DOHH2 (cell line): Measurements from ENCODE around the gene LYPD5.

Experiments used
- H3F3A ChIP-seq: fragments of 200-600 bp; sonication (generic), shearing (Covaris generic); 2 replicates; pipeline ENCODE4 v1.6.0; 2016; ENCODE audit warnings: antibody characterized with exemption, mild to moderate bottlenecking; ENCODE audit not compliant: control insufficient read depth, insufficient read depth
- H3K27ac ChIP-seq: fragments of 200-600 bp; sonication (generic); 2 replicates; pipeline ENCODE4 v1.5.1; 2014; ENCODE audit warnings: low read depth, mild to moderate bottlenecking, low read length, moderate library complexity
- H3K27me3 ChIP-seq: fragments of 200-600 bp; sonication (generic); 2 replicates; pipeline ENCODE4 v1.6.1; 2014; ENCODE audit warnings: mild to moderate bottlenecking, low read length, mixed read lengths; ENCODE audit not compliant: control insufficient read depth
- H3K36me3 ChIP-seq: fragments of 200-600 bp; sonication (generic); 2 replicates; pipeline ENCODE4 v1.6.1; 2014; ENCODE audit warnings: mild to moderate bottlenecking, low read length, moderate library complexity, mixed read lengths; ENCODE audit not compliant: control insufficient read depth
- H3K4me1 ChIP-seq: fragments of 200-600 bp; sonication (generic); 2 replicates; pipeline ENCODE4 v1.6.1; 2014; ENCODE audit warnings: mild to moderate bottlenecking, low read length, mixed read lengths; ENCODE audit not compliant: control insufficient read depth
- H3K4me2 ChIP-seq: fragments of 200-600 bp; sonication (generic); 2 replicates; pipeline ENCODE4 v1.6.0; 2014; ENCODE audit warnings: mild to moderate bottlenecking, low read length, moderate library complexity
- H3K4me3 ChIP-seq: fragments of 200-600 bp; sonication (generic); 2 replicates; pipeline ENCODE4 v1.5.1; 2014; ENCODE audit warnings: mild to moderate bottlenecking, low read length, mixed read lengths
- H3K79me2 ChIP-seq: fragments of 200-600 bp; sonication (generic); 2 replicates; pipeline ENCODE4 v1.6.1; 2014; ENCODE audit warnings: mild to moderate bottlenecking, low read length, mixed read lengths; ENCODE audit not compliant: control insufficient read depth
- H3K9me2 ChIP-seq: fragments of 200-600 bp; sonication (generic); replicated peaks from 2 replicates; pipeline ENCODE4 v1.6.1; 2014; ENCODE audit warnings: mild to moderate bottlenecking, low read length, mixed read lengths; ENCODE audit not compliant: control insufficient read depth
- H3K9me3 ChIP-seq: fragments of 200-600 bp; sonication (generic); 2 replicates; pipeline ENCODE4 v1.6.1; 2014; ENCODE audit warnings: antibody characterized with exemption, low read length, mixed read lengths; ENCODE audit not compliant: control insufficient read depth, insufficient read depth
- H4K20me1 ChIP-seq: fragments of 200-600 bp; sonication (generic); 2 replicates; pipeline ENCODE4 v1.6.0; 2014; ENCODE audit warnings: low read depth, mild to moderate bottlenecking, antibody characterized with exemption, low read length, moderate library complexity; ENCODE audit not compliant: control insufficient read depth, insufficient read depth
- EZH2phosphoT487 ChIP-seq: fragments of 200-600 bp; sonication (generic); IDR thresholded peaks from 2 replicates; pipeline ENCODE4 v1.6.1; 2017; ENCODE audit warnings: borderline replicate concordance, mild to moderate bottlenecking, antibody characterized with exemption, low read length, moderate library complexity, mixed read lengths
- TF ChIP-seq, protein P1 (sequence below): fragments of 200-600 bp; sonication (generic); IDR thresholded peaks from one replicate; pipeline ENCODE4 v1.5.1; 2014; ENCODE audit warnings: antibody characterized with exemption, mild to moderate bottlenecking, low read depth, low read length; ENCODE audit not compliant: poor library complexity, severe bottlenecking

Gene LYPD5

DNA sequence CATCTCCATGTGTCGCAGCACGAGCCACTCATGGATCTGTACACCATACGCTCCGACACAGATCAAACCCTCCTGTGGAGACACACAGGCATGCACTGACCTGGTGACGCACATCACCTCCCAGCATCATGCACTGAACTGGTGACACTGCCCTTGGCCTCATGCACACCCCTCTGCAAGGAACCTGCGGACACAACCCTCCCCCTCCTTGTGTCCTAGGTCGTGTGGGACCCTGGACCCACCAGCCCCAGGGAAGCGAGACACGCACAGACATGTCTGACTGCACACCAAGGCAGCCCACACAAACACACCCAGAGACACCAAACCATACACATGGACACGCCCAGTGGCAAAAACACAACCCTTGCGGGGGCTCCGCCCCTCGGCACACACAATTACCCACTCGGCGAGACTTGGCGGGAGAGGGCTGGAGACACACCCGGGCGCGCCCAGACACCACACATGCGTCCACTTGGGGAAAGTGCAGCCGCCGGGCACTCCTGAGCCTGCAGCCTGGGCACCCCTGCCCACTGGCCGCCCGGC lies 19.5 kb downstream of the LYPD5 start:
- Histone ChIP-seq H3K27ac (peak overlapping the region; percentile 95), H3F3A (peaks cover 27% of the 10 kb centered on the region), H3K27me3 (no peaks in the 10 kb centered on the region), H4K20me1 (no peaks in the 10 kb centered on the region), H3K4me3 (peak overlapping the region; percentile 94), H3K9me3 (no peaks in the 10 kb centered on the region), H3K9me2 (no peaks in the 10 kb centered on the region), H3K4me2 (peak overlapping the region; percentile 90), H3K36me3 (peaks cover 10% of the 10 kb centered on the region), H3K79me2 (peaks cover 37% of the 10 kb centered on the region), H3K4me1 (peaks cover 70% of the 10 kb centered on the region)
- no peak for TF ChIP-seq EZH2phosphoT487
- TF ChIP-seq, protein P1, sequence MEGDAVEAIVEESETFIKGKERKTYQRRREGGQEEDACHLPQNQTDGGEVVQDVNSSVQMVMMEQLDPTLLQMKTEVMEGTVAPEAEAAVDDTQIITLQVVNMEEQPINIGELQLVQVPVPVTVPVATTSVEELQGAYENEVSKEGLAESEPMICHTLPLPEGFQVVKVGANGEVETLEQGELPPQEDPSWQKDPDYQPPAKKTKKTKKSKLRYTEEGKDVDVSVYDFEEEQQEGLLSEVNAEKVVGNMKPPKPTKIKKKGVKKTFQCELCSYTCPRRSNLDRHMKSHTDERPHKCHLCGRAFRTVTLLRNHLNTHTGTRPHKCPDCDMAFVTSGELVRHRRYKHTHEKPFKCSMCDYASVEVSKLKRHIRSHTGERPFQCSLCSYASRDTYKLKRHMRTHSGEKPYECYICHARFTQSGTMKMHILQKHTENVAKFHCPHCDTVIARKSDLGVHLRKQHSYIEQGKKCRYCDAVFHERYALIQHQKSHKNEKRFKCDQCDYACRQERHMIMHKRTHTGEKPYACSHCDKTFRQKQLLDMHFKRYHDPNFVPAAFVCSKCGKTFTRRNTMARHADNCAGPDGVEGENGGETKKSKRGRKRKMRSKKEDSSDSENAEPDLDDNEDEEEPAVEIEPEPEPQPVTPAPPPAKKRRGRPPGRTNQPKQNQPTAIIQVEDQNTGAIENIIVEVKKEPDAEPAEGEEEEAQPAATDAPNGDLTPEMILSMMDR = peak; percentile 10

DNA sequence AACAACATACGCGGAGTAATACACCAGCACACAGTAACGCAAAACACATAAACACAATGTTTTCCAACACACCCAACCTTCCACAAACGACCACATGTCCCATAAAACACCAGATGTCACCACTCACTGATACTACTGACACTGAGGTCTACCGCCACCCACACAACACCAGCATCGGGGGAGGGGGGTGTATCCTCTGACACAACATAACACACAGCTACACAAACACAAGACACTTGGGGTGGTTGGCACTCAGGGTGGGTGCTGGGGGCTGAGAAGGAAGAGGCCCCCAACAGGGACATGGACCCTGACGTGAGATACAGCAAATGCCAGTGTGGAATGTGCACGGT lies 20.0 kb downstream of the LYPD5 start:
- H3K4me2 ChIP-seq = peak overlapping the region; percentile 90
- no peak for TF ChIP-seq EZH2phosphoT487
- TF ChIP-seq, protein P1 = no peak
- H3K79me2 ChIP-seq = peaks cover 38% of the 10 kb centered on the region
- H4K20me1 ChIP-seq = no peaks in the 10 kb centered on the region
- peaks cover 32% of the 10 kb centered on the region for H3F3A ChIP-seq
- peaks cover 10% of the 10 kb centered on the region for H3K36me3 ChIP-seq
- no peaks in the 10 kb centered on the region for H3K9me3 ChIP-seq
- no peaks in the 10 kb centered on the region for H3K9me2 ChIP-seq
- H3K4me3 ChIP-seq = peak overlapping the region; percentile 94
- H3K4me1 ChIP-seq = peaks cover 74% of the 10 kb centered on the region
- peak overlapping the region; percentile 95 for H3K27ac ChIP-seq
- no peaks in the 10 kb centered on the region for H3K27me3 ChIP-seq

- Histone ChIP-seq H3K4me2 (peak overlapping the region; percentile 90), H3K27ac (peak overlapping the region; percentile 95), H3K4me1 (peaks cover 79% of the 10 kb centered on the region), H3K36me3 (peaks cover 10% of the 10 kb centered on the region), H3K27me3 (no peaks in the 10 kb centered on the region), H3K9me3 (no peaks in the 10 kb centered on the region), H3K9me2 (no peaks in the 10 kb centered on the region), H4K20me1 (no peaks in the 10 kb centered on the region), H3K4me3 (peak overlapping the region; percentile 94), H3K79me2 (peaks cover 43% of the 10 kb centered on the region), H3F3A (peaks cover 35% of the 10 kb centered on the region)
- no peak for TF ChIP-seq EZH2phosphoT487
- TF ChIP-seq, protein P1 = no peak
These were observed 20.5 kb downstream of the LYPD5 start for GRCh38 chr19:43781630-43782310.
